ENCODE measurements around the gene PLAC8L1. TPM values are rescaled to one million over a fixed set of nuclear protein-coding genes. Genes with fewer than 3 reads are reported as not detected.
A peak's percentile ranks its signal among the peaks of the same experiment; 100 is the strongest.
"Not testable (repeated sequence)": the region's sequence is repeated elsewhere in the genome, so short reads cannot be mapped to it uniquely, and the experiment has no call there.

PLAC8L1 gene
- polyA plus RNA-seq (ENCODE audit: low read depth in 6 of 6): not detected

DNA sequence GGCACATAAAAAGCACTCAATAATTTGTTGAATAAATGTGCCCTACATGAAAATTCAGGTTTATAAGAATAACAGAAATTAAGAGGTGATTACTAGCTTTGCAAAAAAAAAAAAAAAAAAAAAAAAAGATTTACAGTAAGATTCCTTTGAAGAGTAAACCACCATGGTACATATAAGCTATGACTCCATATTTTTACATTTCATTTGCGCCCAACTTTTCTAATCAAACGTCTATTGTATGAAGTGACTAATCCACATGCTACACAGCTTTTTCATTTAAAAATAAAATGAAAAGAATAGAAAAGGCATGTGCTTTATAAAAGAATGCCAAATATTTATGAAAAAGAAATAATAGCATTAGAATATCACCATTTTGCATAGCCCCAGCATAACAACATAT lies at the start of gene PLAC8L1:
PLAC8L1 (minus strand) TSS at position 101 of the 400 bp plus-strand sequence. CDS start 1,266 bp downstream, outside the sequence.
- H3K9me3 Mint-ChIP-seq: peaks cover 0 to 2% (median 0%) of the 10 kb centered on the region in 7 donors
- H3K4me1 Mint-ChIP-seq: peaks cover 5 to 7% (median 7%) of the 10 kb centered on the region in 3 donors
- ATAC-seq (ENCODE audit: low read depth in 2 of 2) (no peak), DNase-seq (no peak)
- no peaks in the 10 kb centered on the region for H3K27me3 Mint-ChIP-seq
- peak within 1 kb of the TSS in 1 of 6 donors; percentile 38 for H3K27ac Mint-ChIP-seq
- H3K4me3 Mint-ChIP-seq: no peak within 1 kb of the TSS
- H3K36me3 Mint-ChIP-seq: no peaks in the 10 kb centered on the region

GRCh38 chr5:146151970-146152369 lies 46.6 kb upstream of the PLAC8L1 start:
- no peaks in the 10 kb centered on the region for H3K4me1 Mint-ChIP-seq
- ATAC-seq (ENCODE audit: low read depth in 2 of 2) (no peak), DNase-seq (no peak)
- H3K27me3 Mint-ChIP-seq: no peaks in the 10 kb centered on the region
- no peaks in the 10 kb centered on the region for H3K9me3 Mint-ChIP-seq
- peaks cover 41 to 44% of the 10 kb centered on the region in 2 donors for H3K36me3 Mint-ChIP-seq
- peak overlapping the region in 2 of 6 donors; percentile 53 to 70 for H3K27ac Mint-ChIP-seq
- H3K4me3 Mint-ChIP-seq: no peak overlapping the region

DNA sequence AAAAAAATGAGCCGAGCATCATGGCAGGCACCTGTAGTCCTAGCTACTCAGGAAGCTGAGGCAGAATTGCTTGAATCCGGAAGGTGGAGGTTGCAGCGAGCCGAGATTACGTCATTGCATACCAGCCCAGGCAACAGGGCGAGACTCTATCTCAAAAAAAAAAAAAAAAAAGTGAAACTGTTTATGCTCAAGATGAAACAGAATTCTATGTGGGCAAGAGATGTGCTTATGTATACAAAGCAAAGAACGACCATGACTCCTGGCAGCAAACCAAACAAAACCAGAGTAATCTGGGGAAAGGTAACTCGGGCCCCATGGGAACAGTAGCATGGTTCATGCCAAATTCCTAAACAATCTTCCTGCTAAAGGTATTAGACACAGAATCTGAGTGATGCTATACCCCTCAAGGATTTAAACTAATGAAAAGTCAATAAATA lies 32.6 kb upstream of the PLAC8L1 start:
- Mint-ChIP-seq H3K27me3 (no peaks in the 10 kb centered on the region), H3K36me3 (peaks cover 6 to 47% of the 10 kb centered on the region in 2 donors), H3K27ac (no peak overlapping the region), H3K4me1 (no peaks in the 10 kb centered on the region), H3K4me3 (no peak overlapping the region), H3K9me3 (no peaks in the 10 kb centered on the region)
- no peak for DNase-seq
- ATAC-seq (ENCODE audit: low read depth in 2 of 2): no peak

- H3K27me3 Mint-ChIP-seq: no peaks in the 10 kb centered on the region
- no peak overlapping the region for H3K4me3 Mint-ChIP-seq
- H3K27ac Mint-ChIP-seq: no peak overlapping the region
- H3K9me3 Mint-ChIP-seq: no peaks in the 10 kb centered on the region
- no peak for ATAC-seq (ENCODE audit: low read depth in 2 of 2)
- H3K4me1 Mint-ChIP-seq: no peaks in the 10 kb centered on the region
- peaks cover 5 to 30% of the 10 kb centered on the region in 2 donors for H3K36me3 Mint-ChIP-seq
- DNase-seq: no peak
Measured at GRCh38 chr5:146130440-146131045, 25.2 kb upstream of the PLAC8L1 start.

DNA sequence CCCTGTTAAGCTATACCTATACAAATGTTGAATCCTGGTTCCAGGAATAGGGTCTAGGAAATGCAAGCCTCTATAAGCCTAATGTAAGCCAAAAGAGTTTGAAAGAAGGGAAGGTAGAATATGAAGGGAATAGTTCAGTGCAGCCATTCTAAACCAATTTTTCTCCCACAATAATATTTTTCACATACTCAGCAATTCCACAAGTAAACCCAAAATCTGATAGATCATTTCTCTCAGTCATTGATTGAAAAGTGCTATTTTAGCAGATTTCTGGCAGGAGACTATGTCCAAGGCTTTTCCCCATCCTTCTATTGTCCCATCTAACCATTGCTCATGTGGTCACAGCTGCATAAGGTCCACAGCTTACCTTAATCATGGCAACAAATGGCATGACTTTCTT lies 20.7 kb upstream of the PLAC8L1 start:
- peaks cover 30 to 49% of the 10 kb centered on the region in 2 donors for H3K36me3 Mint-ChIP-seq
- no peaks in the 10 kb centered on the region for H3K4me1 Mint-ChIP-seq
- H3K27ac Mint-ChIP-seq: peak overlapping the region in 1 of 6 donors; percentile 57

DNA sequence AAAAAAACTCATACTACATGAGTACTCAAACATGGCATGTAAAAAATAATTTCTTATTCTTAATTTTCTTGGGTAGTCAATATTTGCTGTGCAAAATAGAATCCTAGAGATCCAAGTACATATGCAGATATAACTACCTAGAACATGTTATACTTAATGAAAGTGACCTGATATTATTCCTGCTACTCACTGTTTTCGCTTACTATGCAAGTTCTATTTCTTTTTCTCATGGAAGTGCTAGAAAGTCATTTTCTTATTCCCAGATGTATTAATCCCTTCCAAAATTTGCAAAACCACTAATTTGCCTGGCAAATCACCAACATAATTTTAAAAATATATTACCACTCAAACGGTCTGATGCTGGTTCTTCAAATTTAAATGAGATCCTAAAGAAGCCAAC lies 19.2 kb upstream of the PLAC8L1 start:
- peaks cover 0 to 6% (median 2%) of the 10 kb centered on the region in 7 donors for H3K9me3 Mint-ChIP-seq
- no peaks in the 10 kb centered on the region for H3K27me3 Mint-ChIP-seq
- DNase-seq (no peak), ATAC-seq (ENCODE audit: low read depth in 2 of 2) (no peak)
- no peak overlapping the region for H3K27ac Mint-ChIP-seq
- no peaks in the 10 kb centered on the region for H3K4me1 Mint-ChIP-seq
- no peak overlapping the region for H3K4me3 Mint-ChIP-seq
- H3K36me3 Mint-ChIP-seq: peaks cover 43 to 58% of the 10 kb centered on the region in 2 donors

More for the DNA sequence above, 20.7 kb upstream of the PLAC8L1 start:
- Mint-ChIP-seq H3K9me3 (peaks cover 0 to 6% (median 2%) of the 10 kb centered on the region in 7 donors), H3K4me3 (no peak overlapping the region), H3K27me3 (no peaks in the 10 kb centered on the region)
- no peak for ATAC-seq (ENCODE audit: low read depth in 2 of 2)
- DNase-seq: no peak

DNA sequence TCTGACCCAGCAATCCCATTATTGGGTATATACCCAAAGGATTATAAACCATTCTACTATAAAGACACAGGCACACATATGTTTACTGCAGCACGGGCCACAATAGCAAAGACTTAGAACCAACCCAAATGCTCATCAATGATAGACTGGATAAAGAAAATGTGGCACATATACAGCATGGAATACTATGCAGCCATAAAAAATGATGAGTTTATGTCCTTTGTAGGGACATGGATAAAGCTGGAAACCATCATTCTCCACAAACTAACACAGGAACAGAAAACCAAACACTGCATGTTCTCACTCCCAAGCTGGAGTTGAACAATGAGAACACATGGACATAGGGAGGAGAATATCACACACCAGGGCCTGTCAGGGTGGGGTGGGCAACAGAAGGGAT lies 16.1 kb upstream of the PLAC8L1 start:
- peak overlapping the region in 1 of 6 donors; percentile 12 for H3K27ac Mint-ChIP-seq
- peaks cover 61 to 67% of the 10 kb centered on the region in 2 donors for H3K36me3 Mint-ChIP-seq
- not testable (repeated sequence) for H3K4me3 Mint-ChIP-seq; H3K9me3 Mint-ChIP-seq; ATAC-seq (ENCODE audit: low read depth in 2 of 2); H3K27me3 Mint-ChIP-seq; H3K4me1 Mint-ChIP-seq; DNase-seq

DNA sequence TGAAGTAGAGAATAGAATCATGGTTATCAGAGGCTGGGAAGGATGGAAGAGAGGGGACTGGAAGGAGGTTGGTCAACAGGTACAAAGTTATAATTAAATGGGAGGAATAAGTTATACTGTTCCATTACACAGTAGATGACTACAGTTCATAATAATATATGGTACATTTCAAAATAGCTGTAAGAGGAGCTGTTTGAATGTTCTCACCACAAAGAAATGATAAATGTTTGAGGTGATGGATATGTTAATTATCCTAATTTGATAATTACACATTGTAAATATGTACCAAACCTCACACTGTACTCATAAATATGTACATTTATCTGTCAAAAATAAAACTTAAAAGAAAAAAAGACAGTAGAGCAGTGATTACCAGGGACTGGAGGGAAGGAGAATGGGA lies 12.9 kb upstream of the PLAC8L1 start:
- no peak overlapping the region for H3K4me3 Mint-ChIP-seq
- ATAC-seq (ENCODE audit: low read depth in 2 of 2) (no peak), DNase-seq (no peak)
- H3K36me3 Mint-ChIP-seq: peaks cover 57 to 68% of the 10 kb centered on the region in 2 donors
- peak overlapping the region in 2 of 6 donors; percentile 1 to 73 for H3K27ac Mint-ChIP-seq
- H3K9me3 Mint-ChIP-seq: peaks cover 0 to 6% (median 2%) of the 10 kb centered on the region in 7 donors
- no peaks in the 10 kb centered on the region for H3K27me3 Mint-ChIP-seq
- H3K4me1 Mint-ChIP-seq: peaks cover 0 to 3% (median 0%) of the 10 kb centered on the region in 3 donors

DNA sequence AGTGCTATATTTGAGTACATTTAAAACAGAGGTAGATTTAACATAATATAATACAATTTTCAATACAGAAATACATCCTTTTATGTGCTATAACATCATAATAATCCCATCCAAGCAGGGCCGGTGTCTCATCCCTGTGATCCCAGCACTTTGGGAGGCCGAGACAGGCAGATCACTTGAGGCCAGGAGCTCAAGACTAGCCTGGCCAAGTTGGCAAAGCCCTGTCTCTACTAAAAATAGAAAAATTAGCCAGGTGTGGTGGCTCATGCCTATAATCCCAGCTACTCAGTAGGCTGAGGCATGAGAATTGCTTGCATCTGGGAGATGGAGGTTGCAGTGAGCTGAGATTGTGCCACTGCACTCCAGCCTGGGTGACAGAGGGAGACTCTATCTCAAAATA lies 11.8 kb upstream of the PLAC8L1 start:
- not testable (repeated sequence) for H3K27ac Mint-ChIP-seq; H3K27me3 Mint-ChIP-seq; ATAC-seq (ENCODE audit: low read depth in 2 of 2); DNase-seq; H3K9me3 Mint-ChIP-seq; H3K4me3 Mint-ChIP-seq; H3K4me1 Mint-ChIP-seq
- H3K36me3 Mint-ChIP-seq: peaks cover 46 to 57% of the 10 kb centered on the region in 2 donors

- ATAC-seq (ENCODE audit: low read depth in 2 of 2): no peak
- peak overlapping the region in 3 of 6 donors; percentile 6 to 55 (median 35) for H3K27ac Mint-ChIP-seq
- no peak overlapping the region for H3K4me3 Mint-ChIP-seq
Measured at GRCh38 chr5:146116361-146116760, 11.0 kb upstream of the PLAC8L1 start.

DNA sequence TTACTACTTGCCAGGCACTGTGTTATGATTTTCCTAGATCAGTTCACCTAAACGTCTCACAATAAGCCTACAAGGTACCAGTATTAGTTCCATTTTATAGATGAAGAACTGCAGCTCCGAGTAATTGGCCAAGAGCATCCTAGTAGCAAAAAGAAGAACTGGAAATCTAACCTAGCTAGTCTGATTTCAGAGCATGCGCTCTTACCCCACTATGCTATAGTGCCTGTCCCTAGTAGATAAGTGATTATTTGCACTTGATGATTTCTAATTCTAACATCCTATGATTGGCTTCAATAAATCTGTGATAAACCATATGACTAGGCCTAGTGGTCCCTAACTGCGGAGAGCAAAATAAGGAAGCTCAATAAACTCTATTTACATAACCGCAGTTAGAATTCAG lies 7.1 kb upstream of the PLAC8L1 start:
- Mint-ChIP-seq H3K27me3 (no peaks in the 10 kb centered on the region), H3K4me3 (no peak overlapping the region), H3K4me1 (peaks cover 0 to 7% (median 3%) of the 10 kb centered on the region in 3 donors), H3K27ac (no peak overlapping the region), H3K36me3 (peaks cover 12 to 16% of the 10 kb centered on the region in 2 donors), H3K9me3 (no peaks in the 10 kb centered on the region)
- ATAC-seq (ENCODE audit: low read depth in 2 of 2): no peak
- DNase-seq: no peak

More at GRCh38 chr5:146116361-146116760, 11.0 kb upstream of the PLAC8L1 start:
- Mint-ChIP-seq H3K36me3 (peaks cover 38 to 49% of the 10 kb centered on the region in 2 donors), H3K9me3 (peaks cover 0 to 2% (median 0%) of the 10 kb centered on the region in 7 donors), H3K27me3 (no peaks in the 10 kb centered on the region), H3K4me1 (peaks cover 0 to 6% (median 3%) of the 10 kb centered on the region in 3 donors)
- DNase-seq: no peak

- Mint-ChIP-seq H3K36me3 (peaks cover 2 to 12% of the 10 kb centered on the region in 2 donors), H3K27me3 (no peaks in the 10 kb centered on the region), H3K27ac (peak overlapping the region in 5 of 6 donors; percentile 28 to 78 (median 51)), H3K4me3 (no peak overlapping the region), H3K9me3 (peaks cover 0 to 2% (median 0%) of the 10 kb centered on the region in 7 donors), H3K4me1 (peaks cover 7 to 12% (median 7%) of the 10 kb centered on the region in 3 donors)
- ATAC-seq (ENCODE audit: low read depth in 2 of 2) (no peak), DNase-seq (no peak)
Measured at GRCh38 chr5:146111409-146111808, 6.0 kb upstream of the PLAC8L1 start.

- Mint-ChIP-seq H3K4me3 (no peak overlapping the region), H3K9me3 (peaks cover 0 to 2% (median 0%) of the 10 kb centered on the region in 7 donors), H3K27me3 (no peaks in the 10 kb centered on the region), H3K36me3 (peaks cover 0 to 4% of the 10 kb centered on the region in 2 donors), H3K27ac (peak overlapping the region in 3 of 6 donors; percentile 3 to 75 (median 27)), H3K4me1 (peaks cover 7 to 12% (median 7%) of the 10 kb centered on the region in 3 donors)
- ATAC-seq (ENCODE audit: low read depth in 2 of 2) (no peak), DNase-seq (no peak)
Measured at GRCh38 chr5:146109379-146109778, 4.0 kb upstream of the PLAC8L1 start.

- ATAC-seq (ENCODE audit: low read depth in 2 of 2); H3K4me3 Mint-ChIP-seq; DNase-seq; H3K9me3 Mint-ChIP-seq; H3K36me3 Mint-ChIP-seq; H3K27me3 Mint-ChIP-seq: not testable (repeated sequence)
- Mint-ChIP-seq H3K4me1 (peaks cover 7 to 12% (median 7%) of the 10 kb centered on the region in 3 donors), H3K27ac (peak overlapping the region in 1 of 6 donors; percentile 63)
Measured at GRCh38 chr5:146108870-146109269, 3.5 kb upstream of the PLAC8L1 start.
